Measurements from ENCODE around the gene FAM83C. TPM values are rescaled to one million over a fixed set of nuclear protein-coding genes. Genes with fewer than 3 reads are reported as not detected.

FAM83C gene
- total RNA-seq, 1 experiment from 2014 or later, result not detected

GRCh38 chr20:35314816-35315631 is 22.8 kb upstream of the FAM83C start:
- TF ChIP-seq CTCF (conservative IDR thresholded peaks at IDR 0.05; ENCODE audit: low read depth, low read length) (no peak), EZH2phosphoT487 (IDR thresholded peaks at IDR 0.05; ENCODE audit: borderline replicate concordance, low read length) (no peak), EZH2 (IDR thresholded peaks at IDR 0.05; ENCODE audit: low read length, unreplicated experiment) (no peak)
- no peak for ATAC-seq
- POLR2A ChIA-PET (ENCODE audit: unreplicated experiment), result no interaction called here
- no peak overlapping the region for H3K4me3 ChIP-seq (ENCODE audit: low read length)
- intact Hi-C loops (cut with micrococcal nuclease), result no loop called here
- H4K20me1 ChIP-seq (ENCODE audit: low read length), result no peaks in the 10 kb centered on the region
- peaks cover 80% of the 10 kb centered on the region for H3K4me1 ChIP-seq (ENCODE audit: insufficient read depth, low read length)
- no TSS peak for BruUV-seq (replicated peaks)
- no peak overlapping the region for H2AFZ ChIP-seq (ENCODE audit: low read length)
- no peak overlapping the region for H3K4me2 ChIP-seq (ENCODE audit: low read length)
- H3K9ac ChIP-seq (ENCODE audit: low read length), result 0 out of 2 replicates have a peak overlapping the region, but pooled peaks have one; percentile 11
- H3F3A ChIP-seq (ENCODE audit: low read length, unreplicated experiment), result peaks cover 11% of the 10 kb centered on the region
- H3K27ac ChIP-seq (ENCODE audit: low read length), result peak overlapping the region; percentile 46
- no peaks in the 10 kb centered on the region for H3K9me2 ChIP-seq (replicated peaks; ENCODE audit: low read length)
- no peaks in the 10 kb centered on the region for H3K27me3 ChIP-seq (ENCODE audit: low read length)
- 0 out of 2 replicates have a peak, but pooled peaks cover 8% of the 10 kb centered on the region for H3K79me2 ChIP-seq (ENCODE audit: low read length)
- CTCF ChIA-PET, result interaction anchor here (0.7 kb wide), 1 partner anchor 19 kb away, joined by 3 read pairs; no protein-coding TSS in a partner anchor
- no peak for DNase-seq
- H3K36me3 ChIP-seq (ENCODE audit: low read depth, low read length), result no peaks in the 10 kb centered on the region
- H3K9me3 ChIP-seq (ENCODE audit: low read length), result no peaks in the 10 kb centered on the region

- Histone ChIP-seq H3K4me1 (ENCODE audit: insufficient read depth, low read length) (peaks cover 80% of the 10 kb centered on the region), H3K79me2 (ENCODE audit: low read length) (0 out of 2 replicates have a peak, but pooled peaks cover 2% of the 10 kb centered on the region), H3K9me3 (ENCODE audit: low read length) (no peaks in the 10 kb centered on the region), H3K27me3 (ENCODE audit: low read length) (no peaks in the 10 kb centered on the region), H3F3A (ENCODE audit: low read length, unreplicated experiment) (peaks cover 16% of the 10 kb centered on the region), H3K9me2 (replicated peaks; ENCODE audit: low read length) (no peaks in the 10 kb centered on the region), H3K4me2 (ENCODE audit: low read length) (peak overlapping the region; percentile 51), H3K36me3 (ENCODE audit: low read depth, low read length) (no peaks in the 10 kb centered on the region), H3K9ac (ENCODE audit: low read length) (peak overlapping the region; percentile 85), H2AFZ (ENCODE audit: low read length) (no peak overlapping the region), H3K4me3 (ENCODE audit: low read length) (peak overlapping the region; percentile 19; the same call in 1 of the 2 replicates), H3K27ac (ENCODE audit: low read length) (peak overlapping the region; percentile 91), H4K20me1 (ENCODE audit: low read length) (no peaks in the 10 kb centered on the region)
- ATAC-seq, result peak; percentile 84
- peak; percentile 98 for DNase-seq
- CTCF ChIA-PET, result no interaction called here
- intact Hi-C loops (cut with micrococcal nuclease), result no loop called here
- BruUV-seq (replicated peaks), result no TSS peak
- TF ChIP-seq EZH2 (IDR thresholded peaks at IDR 0.05; ENCODE audit: low read length, unreplicated experiment) (no peak), CTCF (conservative IDR thresholded peaks at IDR 0.05; ENCODE audit: low read depth, low read length) (no peak), EZH2phosphoT487 (IDR thresholded peaks at IDR 0.05; ENCODE audit: borderline replicate concordance, low read length) (no peak)
- POLR2A ChIA-PET (ENCODE audit: unreplicated experiment), result interaction anchor here (0.6 kb wide), 2 partner anchors 10 to 148 kb away, joined by 3 to 4 read pairs; no protein-coding TSS in a partner anchor
Observed at GRCh38 chr20:35312318-35312717, 20.1 kb upstream of the FAM83C start.

GRCh38 chr20:35311822-35312221 is 19.6 kb upstream of the FAM83C start:
- Histone ChIP-seq H4K20me1 (ENCODE audit: low read length) (no peaks in the 10 kb centered on the region), H3K4me2 (ENCODE audit: low read length) (peak overlapping the region; percentile 35), H3K4me1 (ENCODE audit: insufficient read depth, low read length) (peaks cover 82% of the 10 kb centered on the region), H2AFZ (ENCODE audit: low read length) (no peak overlapping the region), H3K9ac (ENCODE audit: low read length) (peak overlapping the region; percentile 82), H3K36me3 (ENCODE audit: low read depth, low read length) (no peaks in the 10 kb centered on the region), H3K79me2 (ENCODE audit: low read length) (no peaks in the 10 kb centered on the region), H3K27ac (ENCODE audit: low read length) (peak overlapping the region; percentile 91), H3K27me3 (ENCODE audit: low read length) (no peaks in the 10 kb centered on the region), H3K9me2 (replicated peaks; ENCODE audit: low read length) (no peaks in the 10 kb centered on the region), H3K9me3 (ENCODE audit: low read length) (no peaks in the 10 kb centered on the region), H3K4me3 (ENCODE audit: low read length) (peak overlapping the region; percentile 19; the same call in 1 of the 2 replicates), H3F3A (ENCODE audit: low read length, unreplicated experiment) (peaks cover 19% of the 10 kb centered on the region)
- DNase-seq (no peak), ATAC-seq (no peak)
- BruUV-seq (replicated peaks), result TSS peak; percentile 95
- ChIA-PET POLR2A (ENCODE audit: unreplicated experiment) (interaction anchor here (0.6 kb wide), 3 partner anchors 10 to 149 kb away, joined by 3 to 4 read pairs (median 3); partner anchors contain the start of gene EIF6), CTCF (no interaction called here)
- no peak for TF ChIP-seq EZH2phosphoT487 (IDR thresholded peaks at IDR 0.05; ENCODE audit: borderline replicate concordance, low read length)
- TF ChIP-seq EZH2 (IDR thresholded peaks at IDR 0.05; ENCODE audit: low read length, unreplicated experiment), result no peak
- no peak for TF ChIP-seq CTCF (conservative IDR thresholded peaks at IDR 0.05; ENCODE audit: low read depth, low read length)
- intact Hi-C loops (cut with micrococcal nuclease), result no loop called here
